HTR-8/SVneo (cell line): ENCODE measurements around the gene LIMS2.

Source experiments
- DNase-seq: peaks from one replicate; pipeline ENCODE4 v3.0.0; 2011; ENCODE audit warnings: low spot score, mixed read lengths; ENCODE audit not compliant: insufficient read length
- FAIRE-seq: peaks from 2 replicates; lab custom pipeline; 2011; peaks lifted over from hg19 to GRCh38; lab: Jason Lieb, UNC

Gene LIMS2

DNA sequence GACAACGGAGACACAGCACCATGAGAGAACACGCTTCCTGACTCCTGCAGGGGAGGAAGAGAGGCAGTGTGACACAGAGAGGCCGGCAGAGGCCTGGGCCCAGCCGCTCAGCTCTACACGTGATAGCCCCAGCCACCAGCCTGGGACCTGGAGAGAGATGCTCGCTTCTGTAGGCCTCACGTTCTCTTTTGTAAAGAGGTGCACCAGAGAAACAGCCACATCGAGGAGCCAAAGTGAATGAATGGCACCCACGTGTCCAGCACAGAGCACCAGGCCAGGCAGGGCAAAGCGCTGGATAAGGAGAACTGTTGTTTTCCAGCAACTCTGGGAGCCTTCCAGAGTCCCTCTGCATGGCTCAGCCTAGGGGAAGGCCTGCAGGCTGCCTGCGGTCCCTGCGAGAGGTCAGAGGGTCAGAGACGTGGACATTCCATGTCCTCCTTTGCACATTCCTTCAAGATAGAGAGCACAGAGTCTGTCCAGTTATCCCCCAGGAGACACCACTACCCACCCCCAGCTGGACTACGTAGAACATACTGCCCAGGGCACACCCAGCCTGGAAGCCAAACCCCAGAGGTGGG is 14.2 kb downstream of the LIMS2 start:
- no peak for DNase-seq
- FAIRE-seq, result no peak

DNA sequence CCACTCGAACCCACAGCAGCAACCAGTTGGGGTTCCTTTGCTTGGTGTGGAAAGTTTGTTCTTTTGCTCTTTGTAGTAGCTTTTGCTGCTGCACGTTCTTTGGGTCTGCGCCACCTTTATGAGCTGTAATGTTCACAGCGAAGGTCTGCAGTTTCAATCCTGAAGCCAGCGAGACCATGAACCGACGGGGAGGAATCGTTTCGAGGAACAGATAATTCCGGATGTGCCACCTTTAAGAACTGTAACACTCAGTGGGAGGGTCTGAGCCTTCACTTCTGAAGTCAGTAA is 15.1 kb downstream of the LIMS2 start:
- no peak for DNase-seq
- FAIRE-seq, result no peak

- no peak for DNase-seq
These were observed 15.7 kb downstream of the LIMS2 start for GRCh38 chr2:127659408-127660290.

GRCh38 chr2:127658641-127659407 is 16.5 kb downstream of the LIMS2 start:
- DNase-seq (no peak), FAIRE-seq (no peak)

More at GRCh38 chr2:127659408-127660290, 15.7 kb downstream of the LIMS2 start:
- no peak for FAIRE-seq

GRCh38 chr2:127658146-127658545 is 17.2 kb downstream of the LIMS2 start:
- DNase-seq (no peak), FAIRE-seq (no peak)

GRCh38 chr2:127657232-127657595 is 18.1 kb downstream of the LIMS2 start:
- no peak for FAIRE-seq
- DNase-seq, result no peak

- DNase-seq, result no peak
- no peak for FAIRE-seq
These were observed 18.6 kb downstream of the LIMS2 start for GRCh38 chr2:127656569-127657231.

DNA sequence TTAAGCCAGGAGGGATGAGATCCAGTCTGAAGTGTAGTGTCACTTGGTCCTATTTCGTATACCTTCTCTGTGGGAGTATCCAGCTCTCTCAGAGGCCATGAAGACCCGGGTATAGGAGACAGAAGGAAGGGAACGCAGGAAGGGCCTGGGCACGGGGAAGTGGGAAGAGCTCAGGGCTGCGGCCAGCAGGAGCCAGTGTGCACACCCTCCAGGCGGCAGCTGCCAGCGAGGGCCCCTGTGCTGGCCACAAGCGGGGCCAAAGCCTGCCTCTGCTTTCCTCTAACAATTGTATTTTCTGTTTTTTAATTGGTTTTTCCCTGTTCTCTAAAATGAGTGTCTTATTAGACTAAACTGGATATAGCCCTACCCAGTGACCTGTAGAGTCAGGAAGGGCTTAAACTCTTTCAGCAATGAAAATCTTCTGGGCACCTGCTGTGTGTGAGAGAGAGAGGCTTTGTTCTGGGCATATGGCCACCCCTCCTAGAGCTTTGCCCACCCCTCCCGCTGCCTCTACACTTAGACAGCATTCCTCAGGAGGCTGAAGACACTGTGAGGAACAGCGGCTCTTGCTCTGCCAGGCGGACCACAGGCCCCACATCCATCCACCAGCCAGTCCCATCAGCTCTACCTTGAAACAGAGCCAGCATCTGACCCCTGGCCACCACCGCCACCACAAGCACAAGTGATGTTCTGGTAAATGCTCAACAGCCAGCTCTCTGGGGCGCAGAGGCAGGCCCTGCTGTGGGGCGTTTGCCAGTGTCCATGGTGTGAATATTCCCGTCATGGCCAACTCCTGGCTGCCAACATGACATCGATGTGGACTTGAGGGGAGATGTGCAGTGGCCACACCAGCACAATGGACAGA is 19.9 kb downstream of the LIMS2 start:
- FAIRE-seq, result no peak
- DNase-seq, result no peak

- DNase-seq, result no peak
- no peak for FAIRE-seq
These were observed 20.5 kb downstream of the LIMS2 start for GRCh38 chr2:127654838-127655175.

DNA sequence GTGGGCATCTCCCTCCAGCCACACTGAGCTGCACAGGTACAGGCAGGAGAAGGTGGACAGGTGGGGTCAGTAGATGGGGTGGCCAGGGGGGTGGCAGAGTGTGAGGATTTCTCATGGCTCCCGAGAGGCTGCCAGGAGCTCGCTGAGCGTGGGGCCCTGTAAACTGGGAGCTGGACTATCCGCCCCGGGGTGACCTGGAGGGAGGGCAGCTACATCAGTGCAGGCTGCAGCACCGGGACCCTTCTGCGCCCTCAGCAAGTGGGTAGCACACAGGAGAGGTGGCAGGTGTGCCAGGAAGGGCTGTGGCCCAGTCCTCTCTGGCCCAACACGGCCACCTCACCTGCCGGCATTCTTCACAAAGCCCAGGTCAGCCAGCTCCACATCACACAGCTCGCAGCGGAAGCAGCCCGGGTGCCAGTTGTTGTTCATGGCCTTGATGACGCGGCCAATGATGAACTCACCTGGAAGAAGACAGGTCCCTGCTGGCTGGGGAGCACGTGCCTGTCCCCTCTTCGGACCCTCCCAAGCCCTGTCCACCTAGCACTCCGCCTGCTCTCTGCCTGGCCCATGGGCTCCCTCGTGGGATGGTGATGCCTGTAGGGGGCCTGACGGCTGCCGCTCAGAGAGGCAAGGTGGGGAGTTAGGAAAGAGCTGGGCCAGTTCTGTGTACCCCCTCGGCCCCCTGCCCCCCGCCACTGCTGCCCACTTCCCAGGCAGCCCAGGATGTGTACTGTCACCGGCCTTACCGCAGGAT is 21.1 kb downstream of the LIMS2 start:
- DNase-seq, result no peak
- FAIRE-seq, result no peak

- DNase-seq (no peak), FAIRE-seq (no peak)
These were observed 21.8 kb downstream of the LIMS2 start for GRCh38 chr2:127653421-127654083.

- FAIRE-seq (no peak), DNase-seq (no peak)
These were observed 22.5 kb downstream of the LIMS2 start for GRCh38 chr2:127652786-127653357.

- DNase-seq, result no peak
- no peak for FAIRE-seq
These were observed 23.3 kb downstream of the LIMS2 start for GRCh38 chr2:127651971-127652550.

DNA sequence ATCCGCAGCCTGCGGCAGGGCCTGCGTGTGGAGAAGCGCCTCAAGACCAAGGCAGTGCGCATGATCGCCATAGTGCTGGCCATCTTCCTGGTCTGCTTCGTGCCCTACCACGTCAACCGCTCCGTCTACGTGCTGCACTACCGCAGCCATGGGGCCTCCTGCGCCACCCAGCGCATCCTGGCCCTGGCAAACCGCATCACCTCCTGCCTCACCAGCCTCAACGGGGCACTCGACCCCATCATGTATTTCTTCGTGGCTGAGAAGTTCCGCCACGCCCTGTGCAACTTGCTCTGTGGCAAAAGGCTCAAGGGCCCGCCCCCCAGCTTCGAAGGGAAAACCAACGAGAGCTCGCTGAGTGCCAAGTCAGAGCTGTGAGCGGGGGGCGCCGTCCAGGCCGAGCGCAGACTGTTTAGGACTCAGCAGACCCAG is 23.9 kb downstream of the LIMS2 start:
- FAIRE-seq (no peak), DNase-seq (no peak)

DNA sequence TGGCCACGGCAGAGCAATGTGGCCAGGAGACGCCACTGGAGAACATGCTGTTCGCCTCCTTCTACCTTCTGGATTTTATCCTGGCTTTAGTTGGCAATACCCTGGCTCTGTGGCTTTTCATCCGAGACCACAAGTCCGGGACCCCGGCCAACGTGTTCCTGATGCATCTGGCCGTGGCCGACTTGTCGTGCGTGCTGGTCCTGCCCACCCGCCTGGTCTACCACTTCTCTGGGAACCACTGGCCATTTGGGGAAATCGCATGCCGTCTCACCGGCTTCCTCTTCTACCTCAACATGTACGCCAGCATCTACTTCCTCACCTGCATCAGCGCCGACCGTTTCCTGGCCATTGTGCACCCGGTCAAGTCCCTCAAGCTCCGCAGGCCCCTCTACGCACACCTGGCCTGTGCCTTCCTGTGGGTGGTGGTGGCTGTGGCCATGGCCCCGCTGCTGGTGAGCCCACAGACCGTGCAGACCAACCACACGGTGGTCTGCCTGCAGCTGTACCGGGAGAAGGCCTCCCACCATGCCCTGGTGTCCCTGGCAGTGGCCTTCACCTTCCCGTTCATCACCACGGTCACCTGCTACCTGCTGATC is 24.4 kb downstream of the LIMS2 start:
- DNase-seq (no peak), FAIRE-seq (peak; percentile 57)

DNA sequence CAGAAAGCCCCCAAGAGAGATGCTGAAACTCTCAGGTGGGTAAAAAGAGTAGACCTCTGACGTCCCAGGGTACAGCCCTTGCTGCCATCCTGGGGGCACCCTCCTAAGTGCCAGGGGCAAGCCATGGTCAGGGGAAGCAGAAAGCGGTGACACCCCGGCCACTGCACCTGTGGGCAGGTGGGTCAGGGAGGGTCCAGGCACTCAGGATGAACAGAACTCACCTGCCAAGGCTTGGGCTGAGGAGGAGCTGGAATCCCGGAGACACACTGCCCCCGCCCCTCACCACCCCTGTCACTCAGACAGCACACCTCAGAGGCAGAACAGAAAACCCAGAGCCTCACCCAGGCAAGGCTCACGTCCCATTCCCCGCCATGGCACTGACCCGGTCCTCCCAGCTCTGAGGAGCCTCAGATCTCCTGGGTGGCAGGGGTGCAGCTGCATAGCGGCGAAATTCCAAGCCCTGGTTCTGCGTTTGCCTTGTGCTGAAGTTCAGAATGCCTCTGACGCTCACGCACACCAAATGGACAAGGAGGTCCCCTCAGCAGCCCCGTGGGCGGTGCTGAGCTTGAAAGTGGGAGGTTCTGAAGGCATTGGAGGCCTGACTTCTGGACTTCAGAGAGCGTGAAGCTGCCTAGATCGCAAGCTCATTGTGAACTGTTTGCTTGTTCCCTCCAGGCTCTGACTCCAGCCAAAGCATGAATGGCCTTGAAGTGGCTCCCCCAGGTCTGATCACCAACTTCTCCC is 25.1 kb downstream of the LIMS2 start:
- FAIRE-seq, result no peak
- DNase-seq, result no peak

GRCh38 chr2:127649684-127650040 is 25.7 kb downstream of the LIMS2 start:
- DNase-seq, result peak; percentile 81
- FAIRE-seq, result peak; percentile 84
